GM12878 (cell line): Measurements from ENCODE around the gene TRIM62.

Source experiments
- CREB1 ChIP-seq: IDR thresholded peaks from 2 replicates; pipeline ENCODE4 v1.6.1; 2012; ENCODE audit warnings: low read depth, mild to moderate bottlenecking, inconsistent platforms
- IKZF1 ChIP-seq: fragments of 450-650 bp; conservative IDR thresholded peaks from 2 replicates; pipeline ENCODE4 v1.6.1; 2017; ENCODE audit warnings: antibody characterized with exemption, mild to moderate bottlenecking
- NR2F1 ChIP-seq: fragments of 450-650 bp; conservative IDR thresholded peaks from 2 replicates; pipeline ENCODE4 v1.6.1; 2017; ENCODE audit warnings: mild to moderate bottlenecking
- POLR2A ChIP-seq: IDR thresholded peaks from 2 replicates; pipeline ENCODE4 v1.6.1; 2011; ENCODE audit warnings: low read depth, mild to moderate bottlenecking, low read length
- RAD21 ChIP-seq: IDR thresholded peaks from 2 replicates; pipeline ENCODE4 v1.6.1; 2011; ENCODE audit warnings: mild to moderate bottlenecking, low read depth, low read length, moderate library complexity; ENCODE audit not compliant: insufficient read depth
- RBBP5 ChIP-seq: fragments of 200-600 bp; sonication (generic); conservative IDR thresholded peaks from 2 replicates; pipeline ENCODE4 v1.6.1; 2016
- SREBF1 ChIP-seq: IDR thresholded peaks from 2 replicates; pipeline ENCODE4 v1.6.1; 2012; ENCODE audit warnings: mild to moderate bottlenecking, low read length
- SRF ChIP-seq, 2 experiments: IDR thresholded peaks; 2 replicates each; pipeline ENCODE4 v1.6.1; 2011; ENCODE audit warnings: low read depth in 2 of 2, low read length in 2 of 2, mild to moderate bottlenecking in 1 of 2, moderate library complexity in 1 of 2
- ZNF207 ChIP-seq: fragments of 450-650 bp; IDR thresholded peaks from 2 replicates; pipeline ENCODE4 v1.6.1; 2014; ENCODE audit warnings: antibody characterized with exemption, mild to moderate bottlenecking, borderline replicate concordance
- ZNF274 ChIP-seq: IDR thresholded peaks from one replicate; pipeline ENCODE4 v1.8.0; 2011; ENCODE audit not compliant: insufficient read length, insufficient read depth
- TF ChIP-seq, protein P1 (sequence below): IDR thresholded peaks from 2 replicates; pipeline ENCODE4 v1.6.1; 2012; ENCODE audit warnings: low read depth, low read length, improper control_type of control experiment

DNA sequence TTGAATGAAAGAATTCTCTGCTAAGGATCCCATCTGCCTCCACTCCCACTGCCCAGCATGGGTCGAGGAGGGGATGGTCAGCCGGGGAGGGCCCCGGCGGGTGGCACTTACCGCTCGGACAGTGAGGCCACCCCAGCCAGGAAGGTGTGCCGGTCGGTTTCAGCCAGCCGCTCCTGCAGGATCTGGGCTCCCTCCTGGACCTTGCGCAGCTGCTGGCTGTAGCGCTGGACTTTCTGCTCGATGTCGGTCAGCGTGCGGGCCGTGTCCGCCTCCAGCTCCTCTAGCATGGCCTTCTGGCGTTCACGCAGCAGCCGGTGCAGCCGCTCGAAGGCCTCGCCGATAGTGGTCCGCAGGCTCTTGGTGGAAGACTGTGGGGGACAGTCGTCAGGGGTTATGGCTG, 22.3 kb downstream of the TRIM62 start:
- TF ChIP-seq ZNF274 (no peak), POLR2A (no peak), CREB1 (no peak), SRF (IDR thresholded peaks at IDR 0.05; ENCODE audit: low read depth in 2 of 2, low read length in 2 of 2) (no peak), SREBF1 (no peak), RBBP5 (no peak), NR2F1 (no peak), ZNF207 (no peak), IKZF1 (no peak), RAD21 (no peak)
- TF ChIP-seq, protein P1, sequence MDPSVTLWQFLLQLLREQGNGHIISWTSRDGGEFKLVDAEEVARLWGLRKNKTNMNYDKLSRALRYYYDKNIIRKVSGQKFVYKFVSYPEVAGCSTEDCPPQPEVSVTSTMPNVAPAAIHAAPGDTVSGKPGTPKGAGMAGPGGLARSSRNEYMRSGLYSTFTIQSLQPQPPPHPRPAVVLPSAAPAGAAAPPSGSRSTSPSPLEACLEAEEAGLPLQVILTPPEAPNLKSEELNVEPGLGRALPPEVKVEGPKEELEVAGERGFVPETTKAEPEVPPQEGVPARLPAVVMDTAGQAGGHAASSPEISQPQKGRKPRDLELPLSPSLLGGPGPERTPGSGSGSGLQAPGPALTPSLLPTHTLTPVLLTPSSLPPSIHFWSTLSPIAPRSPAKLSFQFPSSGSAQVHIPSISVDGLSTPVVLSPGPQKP = no peak
